Neural progenitor cell (in vitro differentiated cells): ENCODE measurements around the gene GPR42.

Source experiments
- EZH2 ChIP-seq: fragments of 200-600 bp; sonication (generic); IDR thresholded peaks from 2 replicates; pipeline ENCODE4 v1.6.1; 2017; ENCODE audit warnings: antibody characterized with exemption, mild to moderate bottlenecking, moderate library complexity
- TF ChIP-seq, protein P1 (sequence below): fragments of 200-600 bp; sonication (generic); IDR thresholded peaks from 2 replicates; pipeline ENCODE4 v1.5.1; 2017; ENCODE audit warnings: antibody characterized with exemption, mild to moderate bottlenecking

DNA sequence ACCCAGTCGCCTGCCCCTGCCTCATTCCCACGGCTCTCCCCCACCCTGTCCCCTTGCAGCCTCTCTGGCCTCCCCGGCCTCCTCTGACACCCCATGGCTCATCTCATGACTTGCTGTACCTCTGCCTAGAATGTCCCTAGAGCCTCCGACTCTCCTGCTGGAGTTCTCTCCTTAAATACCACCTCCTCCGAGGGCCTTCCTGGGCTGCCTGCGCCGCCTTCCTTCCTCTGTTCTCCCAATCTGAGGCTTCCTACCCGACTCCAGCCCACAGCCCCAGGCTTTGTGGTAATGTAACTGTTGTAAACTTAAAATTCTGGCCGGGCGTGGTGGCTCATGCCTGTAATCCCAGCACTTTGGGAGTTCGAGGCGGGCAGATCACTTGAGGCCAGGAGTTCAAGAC lies 27.7 kb downstream of the GPR42 start:
- TF ChIP-seq, protein P1, sequence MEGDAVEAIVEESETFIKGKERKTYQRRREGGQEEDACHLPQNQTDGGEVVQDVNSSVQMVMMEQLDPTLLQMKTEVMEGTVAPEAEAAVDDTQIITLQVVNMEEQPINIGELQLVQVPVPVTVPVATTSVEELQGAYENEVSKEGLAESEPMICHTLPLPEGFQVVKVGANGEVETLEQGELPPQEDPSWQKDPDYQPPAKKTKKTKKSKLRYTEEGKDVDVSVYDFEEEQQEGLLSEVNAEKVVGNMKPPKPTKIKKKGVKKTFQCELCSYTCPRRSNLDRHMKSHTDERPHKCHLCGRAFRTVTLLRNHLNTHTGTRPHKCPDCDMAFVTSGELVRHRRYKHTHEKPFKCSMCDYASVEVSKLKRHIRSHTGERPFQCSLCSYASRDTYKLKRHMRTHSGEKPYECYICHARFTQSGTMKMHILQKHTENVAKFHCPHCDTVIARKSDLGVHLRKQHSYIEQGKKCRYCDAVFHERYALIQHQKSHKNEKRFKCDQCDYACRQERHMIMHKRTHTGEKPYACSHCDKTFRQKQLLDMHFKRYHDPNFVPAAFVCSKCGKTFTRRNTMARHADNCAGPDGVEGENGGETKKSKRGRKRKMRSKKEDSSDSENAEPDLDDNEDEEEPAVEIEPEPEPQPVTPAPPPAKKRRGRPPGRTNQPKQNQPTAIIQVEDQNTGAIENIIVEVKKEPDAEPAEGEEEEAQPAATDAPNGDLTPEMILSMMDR, result no peak
- no peak for TF ChIP-seq EZH2
